ENCODE results near the gene CLIC5. TPM values are rescaled to one million over a fixed set of nuclear protein-coding genes. Genes with fewer than 3 reads are reported as not detected.

CLIC5 gene
- total RNA-seq, 4 donors from 2014 or later, result 2.8 to 6.9 (median 5.0) TPM

DNA sequence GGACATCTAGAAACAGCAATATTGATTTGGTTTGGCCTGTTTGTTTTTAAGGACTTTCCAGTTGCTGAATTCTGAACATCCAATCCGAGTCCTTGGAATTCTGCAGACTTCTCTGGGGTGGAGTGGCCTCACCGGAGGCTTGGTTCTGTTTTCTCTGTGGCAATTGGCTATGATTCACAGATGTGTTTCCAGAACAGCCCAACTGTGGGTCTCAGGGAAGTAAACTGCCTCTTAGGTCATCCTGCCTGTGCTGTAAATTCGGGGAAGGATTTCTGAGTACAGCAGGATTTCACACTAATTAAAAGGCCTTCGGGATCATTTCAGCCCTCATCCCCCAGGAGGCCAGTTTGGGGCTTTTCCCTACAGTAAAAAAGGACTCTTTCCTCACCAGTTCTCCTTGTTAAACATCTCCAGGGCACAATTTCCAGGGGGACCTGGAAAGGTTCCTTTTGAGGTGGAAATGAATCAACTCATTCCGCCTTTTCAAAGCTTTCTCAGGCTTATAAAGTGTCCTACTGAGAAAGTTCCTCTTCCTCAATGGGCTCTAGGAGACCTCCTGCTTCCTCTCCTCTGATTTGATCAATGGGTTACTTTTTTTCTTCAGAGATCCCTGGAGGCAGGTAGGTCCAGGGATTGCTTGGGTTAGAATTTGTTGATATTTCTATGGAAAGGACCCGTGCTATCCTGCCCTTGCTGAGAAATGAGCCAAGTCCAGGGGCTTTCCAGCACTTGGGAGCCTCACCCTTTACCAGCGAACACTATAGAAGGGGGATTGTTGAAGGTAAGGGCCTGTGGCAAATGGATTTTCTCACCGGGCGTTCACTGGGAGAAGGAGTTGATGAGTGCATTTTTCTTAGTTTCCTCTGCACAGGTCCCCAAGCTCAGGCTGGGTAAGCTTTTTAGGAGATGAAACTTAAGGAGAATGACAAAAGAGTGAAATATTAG, 114.6 kb downstream of the CLIC5 start:
- 62 to 85% methylated on average over 7 to 8 of the region's 9 CpGs for WGBS, 2 donors (ENCODE audit: low coverage in 1 of 2)
- ATAC-seq, result peak; percentile 83
- H3K27me3 ChIP-seq, result no peaks in the 10 kb centered on the region
- peak overlapping the region in 1 of 4 donors; percentile 13 for H3K27ac ChIP-seq
- TF ChIP-seq EP300 (IDR thresholded peaks at IDR 0.05), result no peak
- TF ChIP-seq, protein P1, sequence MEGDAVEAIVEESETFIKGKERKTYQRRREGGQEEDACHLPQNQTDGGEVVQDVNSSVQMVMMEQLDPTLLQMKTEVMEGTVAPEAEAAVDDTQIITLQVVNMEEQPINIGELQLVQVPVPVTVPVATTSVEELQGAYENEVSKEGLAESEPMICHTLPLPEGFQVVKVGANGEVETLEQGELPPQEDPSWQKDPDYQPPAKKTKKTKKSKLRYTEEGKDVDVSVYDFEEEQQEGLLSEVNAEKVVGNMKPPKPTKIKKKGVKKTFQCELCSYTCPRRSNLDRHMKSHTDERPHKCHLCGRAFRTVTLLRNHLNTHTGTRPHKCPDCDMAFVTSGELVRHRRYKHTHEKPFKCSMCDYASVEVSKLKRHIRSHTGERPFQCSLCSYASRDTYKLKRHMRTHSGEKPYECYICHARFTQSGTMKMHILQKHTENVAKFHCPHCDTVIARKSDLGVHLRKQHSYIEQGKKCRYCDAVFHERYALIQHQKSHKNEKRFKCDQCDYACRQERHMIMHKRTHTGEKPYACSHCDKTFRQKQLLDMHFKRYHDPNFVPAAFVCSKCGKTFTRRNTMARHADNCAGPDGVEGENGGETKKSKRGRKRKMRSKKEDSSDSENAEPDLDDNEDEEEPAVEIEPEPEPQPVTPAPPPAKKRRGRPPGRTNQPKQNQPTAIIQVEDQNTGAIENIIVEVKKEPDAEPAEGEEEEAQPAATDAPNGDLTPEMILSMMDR (IDR thresholded peaks at IDR 0.05), result no peak
- no peak for TF ChIP-seq POLR2AphosphoS5 (IDR thresholded peaks at IDR 0.05)
- TF ChIP-seq POLR2A (IDR thresholded peaks at IDR 0.05), result no peak
- H3K36me3 ChIP-seq, result no peaks in the 10 kb centered on the region
- no peaks in the 10 kb centered on the region for H3K9me3 ChIP-seq
- H3K4me3 ChIP-seq, result no peak overlapping the region
- no peaks in the 10 kb centered on the region for H3K4me1 ChIP-seq

DNA sequence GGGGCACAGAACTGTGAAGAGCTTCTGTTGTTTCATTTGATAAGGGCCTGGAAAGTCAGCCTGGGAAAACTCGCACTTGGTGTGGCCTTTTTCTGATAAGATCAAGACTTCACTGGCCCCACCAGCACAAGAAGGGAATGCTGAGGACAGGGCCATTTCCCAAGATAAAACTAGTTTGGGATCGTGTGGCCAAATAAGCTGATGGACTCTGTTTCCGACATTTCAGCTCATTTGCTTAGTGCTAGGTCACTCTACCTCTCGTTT, 116.0 kb downstream of the CLIC5 start:
- Histone ChIP-seq H3K4me3 (no peak overlapping the region), H3K9me3 (no peaks in the 10 kb centered on the region), H3K27ac (no peak overlapping the region), H3K27me3 (no peaks in the 10 kb centered on the region), H3K36me3 (no peaks in the 10 kb centered on the region), H3K4me1 (no peaks in the 10 kb centered on the region)
- TF ChIP-seq POLR2AphosphoS5 (IDR thresholded peaks at IDR 0.05) (no peak), EP300 (IDR thresholded peaks at IDR 0.05) (no peak), POLR2A (IDR thresholded peaks at IDR 0.05) (no peak)
- TF ChIP-seq, protein P1 (IDR thresholded peaks at IDR 0.05), result no peak
- WGBS, 2 donors (ENCODE audit: low coverage in 1 of 2), result 85 to 90% methylated on average over 2 to 4 of the region's 4 CpGs
- no peak for ATAC-seq

DNA sequence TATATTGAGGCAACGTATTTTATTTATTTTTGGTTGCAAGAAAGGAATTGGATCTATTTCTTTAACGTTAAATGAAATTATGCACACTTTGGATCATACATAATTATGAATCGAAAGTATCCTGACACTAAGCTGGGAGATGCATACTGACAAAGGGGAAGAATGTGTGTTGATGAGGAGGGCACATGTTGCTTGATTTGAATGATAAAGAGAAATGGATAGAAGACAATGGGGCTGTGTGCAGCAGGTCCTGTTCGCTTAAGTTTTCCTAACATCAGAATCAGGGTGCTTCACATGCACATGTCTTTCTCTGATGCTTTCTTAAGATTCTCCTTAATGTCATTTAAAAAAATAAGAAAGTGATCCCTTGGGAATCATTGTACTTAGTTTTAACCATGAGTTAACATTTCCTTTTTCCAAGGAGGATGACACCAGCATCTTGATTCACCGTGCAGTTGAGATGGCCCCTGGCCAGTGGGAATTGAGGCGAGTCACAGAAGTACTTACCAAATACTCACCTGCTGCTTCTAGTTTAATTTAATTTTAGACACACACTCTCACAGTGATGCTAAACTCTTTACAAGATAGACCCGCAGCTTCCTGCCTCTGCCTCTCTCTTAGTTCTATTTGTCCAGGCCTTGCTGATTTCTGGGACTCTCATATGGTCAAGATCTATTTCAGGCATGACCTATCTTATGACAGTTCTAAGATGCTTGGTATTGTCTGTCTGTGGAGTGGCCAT, 116.5 kb downstream of the CLIC5 start:
- no peak for ATAC-seq
- Histone ChIP-seq H3K4me1 (no peaks in the 10 kb centered on the region), H3K4me3 (no peak overlapping the region), H3K9me3 (no peaks in the 10 kb centered on the region), H3K36me3 (no peaks in the 10 kb centered on the region), H3K27me3 (no peaks in the 10 kb centered on the region), H3K27ac (no peak overlapping the region)
- 84 to 88% methylated on average over 7 of the region's 7 CpGs for WGBS, 2 donors (ENCODE audit: low coverage in 1 of 2)
- TF ChIP-seq POLR2A (IDR thresholded peaks at IDR 0.05) (no peak), EP300 (IDR thresholded peaks at IDR 0.05) (no peak), POLR2AphosphoS5 (IDR thresholded peaks at IDR 0.05) (no peak)
- TF ChIP-seq, protein P1 (IDR thresholded peaks at IDR 0.05), result no peak

DNA sequence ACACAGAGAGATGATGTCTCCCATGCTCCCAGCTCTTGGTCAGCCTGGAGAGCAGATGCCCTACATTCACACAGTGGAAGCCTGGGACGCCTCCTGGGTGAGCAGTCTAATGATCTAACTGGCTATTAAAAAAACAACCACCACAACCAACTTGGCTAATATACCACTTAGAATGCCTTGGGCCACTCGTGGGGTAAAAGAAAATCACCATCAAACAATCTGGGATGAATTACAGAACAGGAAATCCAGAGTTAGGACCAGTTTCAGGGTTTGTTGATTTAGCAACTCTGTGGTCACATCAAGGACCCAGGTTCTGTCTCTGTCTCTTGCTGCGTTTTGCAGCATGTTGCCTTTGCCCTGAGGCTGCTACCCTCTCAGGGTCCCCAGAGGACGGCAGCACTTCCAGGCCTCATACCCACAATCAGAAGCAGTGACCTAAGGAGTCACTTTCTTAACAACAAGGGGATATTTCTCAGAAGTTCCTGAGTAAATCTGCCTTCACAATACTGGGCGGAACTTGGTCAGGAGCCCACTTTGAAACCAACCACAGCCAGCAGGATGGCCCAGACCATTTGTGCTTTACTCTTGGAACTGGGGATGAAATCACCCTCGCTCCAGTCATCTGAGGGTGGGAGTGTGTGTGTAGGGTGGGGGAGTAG, 118.7 kb downstream of the CLIC5 start:
- H3K36me3 ChIP-seq, result no peaks in the 10 kb centered on the region
- no peaks in the 10 kb centered on the region for H3K27me3 ChIP-seq
- 58 to 77% methylated on average over 2 to 3 of the region's 6 CpGs for WGBS, 2 donors (ENCODE audit: low coverage in 1 of 2)
- TF ChIP-seq POLR2A (IDR thresholded peaks at IDR 0.05) (no peak), EP300 (IDR thresholded peaks at IDR 0.05) (no peak), POLR2AphosphoS5 (IDR thresholded peaks at IDR 0.05) (no peak)
- TF ChIP-seq, protein P1 (IDR thresholded peaks at IDR 0.05), result no peak
- H3K27ac ChIP-seq, result no peak overlapping the region
- ATAC-seq, result peak; percentile 17
- H3K4me3 ChIP-seq, result no peak overlapping the region
- H3K4me1 ChIP-seq, result no peaks in the 10 kb centered on the region
- no peaks in the 10 kb centered on the region for H3K9me3 ChIP-seq

Data from gastroesophageal sphincter (tissue), 4 donors.